Measurements from ENCODE around the gene MLLT10. TPM values are rescaled to one million over a fixed set of nuclear protein-coding genes. Genes with fewer than 3 reads are reported as not detected.

The MLLT10 gene
- total RNA-seq, 4 donors from 2014 or later: 42.8 to 283 (median 48.5) TPM

- no peak for DNase-seq (ENCODE audit: low spot score in 2 of 2)
- intact Hi-C loops (cut with DNase I; ENCODE audit: low total_unique reads): no loop called here
- TF ChIP-seq CTCF (IDR thresholded peaks at IDR 0.05) (no peak), POLR2A (IDR thresholded peaks at IDR 0.05) (no peak)
- WGBS, 2 donors: 72 to 75% methylated on average over 13 to 14 of the region's 14 CpGs
- H3K4me3 ChIP-seq (ENCODE audit: low read depth, poor library complexity, severe bottlenecking): no peak overlapping the region
Measured at GRCh38 chr10:21758239-21758638, 224.2 kb downstream of the MLLT10 start.

- no peak for DNase-seq (ENCODE audit: low spot score in 2 of 2)
- TF ChIP-seq POLR2A (IDR thresholded peaks at IDR 0.05) (no peak), CTCF (IDR thresholded peaks at IDR 0.05) (no peak)
- no peak overlapping the region for H3K4me3 ChIP-seq (ENCODE audit: low read depth, poor library complexity, severe bottlenecking)
- 91 to 95% methylated on average over 7 of the region's 7 CpGs for WGBS, 2 donors
- intact Hi-C loops (cut with DNase I; ENCODE audit: low total_unique reads): no loop called here
Measured at GRCh38 chr10:21758696-21759095, 224.7 kb downstream of the MLLT10 start.

- 94 to 97% methylated on average over 21 of the region's 21 CpGs for WGBS, 2 donors
- intact Hi-C loops (cut with DNase I; ENCODE audit: low total_unique reads): no loop called here
- DNase-seq (ENCODE audit: low spot score in 2 of 2): peak in 1 of 2 donors; percentile 70
- no peak for TF ChIP-seq CTCF (IDR thresholded peaks at IDR 0.05)
- no peak for TF ChIP-seq POLR2A (IDR thresholded peaks at IDR 0.05)
- H3K4me3 ChIP-seq (ENCODE audit: low read depth, poor library complexity, severe bottlenecking): no peak overlapping the region
Measured at GRCh38 chr10:21759232-21759631, 225.2 kb downstream of the MLLT10 start.

GRCh38 chr10:21760332-21760731, 226.3 kb downstream of the MLLT10 start:
- H3K4me3 ChIP-seq (ENCODE audit: low read depth, poor library complexity, severe bottlenecking): no peak overlapping the region
- TF ChIP-seq CTCF (IDR thresholded peaks at IDR 0.05): no peak
- TF ChIP-seq POLR2A (IDR thresholded peaks at IDR 0.05): no peak
- WGBS, 2 donors: 96 to 100% methylated on average over 2 of the region's 2 CpGs
- no peak for DNase-seq (ENCODE audit: low spot score in 2 of 2)
- intact Hi-C loops (cut with DNase I; ENCODE audit: low total_unique reads): no loop called here

GRCh38 chr10:21764466-21765189, 230.6 kb downstream of the MLLT10 start:
- 92 to 93% methylated on average over 5 of the region's 5 CpGs for WGBS, 2 donors
- TF ChIP-seq CTCF (IDR thresholded peaks at IDR 0.05) (no peak), POLR2A (IDR thresholded peaks at IDR 0.05) (no peak)
- no peak for DNase-seq (ENCODE audit: low spot score in 2 of 2)
- H3K4me3 ChIP-seq (ENCODE audit: low read depth, poor library complexity, severe bottlenecking): no peak overlapping the region
- intact Hi-C loops (cut with DNase I; ENCODE audit: low total_unique reads): no loop called here

GRCh38 chr10:21769041-21769440, 235.0 kb downstream of the MLLT10 start:
- intact Hi-C loops (cut with DNase I; ENCODE audit: low total_unique reads): no loop called here
- WGBS, 2 donors: 97 to 98% methylated on average over 3 of the region's 3 CpGs
- no peak overlapping the region for H3K4me3 ChIP-seq (ENCODE audit: low read depth, poor library complexity, severe bottlenecking)
- TF ChIP-seq POLR2A (IDR thresholded peaks at IDR 0.05): no peak
- TF ChIP-seq CTCF (IDR thresholded peaks at IDR 0.05): no peak
- DNase-seq (ENCODE audit: low spot score in 2 of 2): no peak

Data from lower leg skin (tissue), 4 donors.